D721Med (cell line): Measurements from ENCODE around the gene SMC4.

Experiments used
- DNase-seq: peaks from one replicate; pipeline ENCODE4 v3.0.0; 2011; ENCODE audit warnings: low spot score; ENCODE audit not compliant: insufficient read length
- FAIRE-seq: peaks from 2 replicates; lab custom pipeline; 2011; peaks lifted over from hg19 to GRCh38; lab: Jason Lieb, UNC
- TF ChIP-seq, protein P1 (sequence below): IDR thresholded peaks from 2 replicates; pipeline ENCODE4 v1.5.1; 2012; ENCODE audit warnings: mild to moderate bottlenecking, control low read depth; ENCODE audit not compliant: insufficient read depth; ENCODE audit errors: missing control alignments

Gene SMC4

GRCh38 chr3:160475884-160476283, 76.4 kb downstream of the SMC4 start:
- FAIRE-seq (no peak), DNase-seq (no peak)
- TF ChIP-seq, protein P1, sequence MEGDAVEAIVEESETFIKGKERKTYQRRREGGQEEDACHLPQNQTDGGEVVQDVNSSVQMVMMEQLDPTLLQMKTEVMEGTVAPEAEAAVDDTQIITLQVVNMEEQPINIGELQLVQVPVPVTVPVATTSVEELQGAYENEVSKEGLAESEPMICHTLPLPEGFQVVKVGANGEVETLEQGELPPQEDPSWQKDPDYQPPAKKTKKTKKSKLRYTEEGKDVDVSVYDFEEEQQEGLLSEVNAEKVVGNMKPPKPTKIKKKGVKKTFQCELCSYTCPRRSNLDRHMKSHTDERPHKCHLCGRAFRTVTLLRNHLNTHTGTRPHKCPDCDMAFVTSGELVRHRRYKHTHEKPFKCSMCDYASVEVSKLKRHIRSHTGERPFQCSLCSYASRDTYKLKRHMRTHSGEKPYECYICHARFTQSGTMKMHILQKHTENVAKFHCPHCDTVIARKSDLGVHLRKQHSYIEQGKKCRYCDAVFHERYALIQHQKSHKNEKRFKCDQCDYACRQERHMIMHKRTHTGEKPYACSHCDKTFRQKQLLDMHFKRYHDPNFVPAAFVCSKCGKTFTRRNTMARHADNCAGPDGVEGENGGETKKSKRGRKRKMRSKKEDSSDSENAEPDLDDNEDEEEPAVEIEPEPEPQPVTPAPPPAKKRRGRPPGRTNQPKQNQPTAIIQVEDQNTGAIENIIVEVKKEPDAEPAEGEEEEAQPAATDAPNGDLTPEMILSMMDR, result no peak

DNA sequence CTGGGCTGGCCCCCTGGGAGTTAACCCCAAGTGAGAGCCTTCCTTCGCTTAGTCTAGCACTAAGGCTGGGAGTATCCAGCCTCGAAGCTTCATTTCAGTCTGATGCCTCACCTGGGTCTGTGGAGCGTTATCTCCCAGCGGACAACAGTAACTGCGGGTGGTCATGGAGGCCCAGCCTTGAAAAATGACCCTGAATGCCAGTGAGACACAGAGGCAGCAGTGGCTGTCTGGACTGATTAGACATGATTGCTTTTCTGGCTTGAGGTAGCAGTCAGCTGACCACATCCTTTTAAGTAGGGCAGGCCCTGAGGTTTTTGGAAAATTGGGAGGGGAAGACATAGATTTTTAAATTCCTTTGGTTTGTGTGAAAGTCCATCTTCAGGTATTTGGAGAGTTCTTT, 78.3 kb downstream of the SMC4 start:
- DNase-seq (no peak), FAIRE-seq (no peak)
- TF ChIP-seq, protein P1, result no peak

DNA sequence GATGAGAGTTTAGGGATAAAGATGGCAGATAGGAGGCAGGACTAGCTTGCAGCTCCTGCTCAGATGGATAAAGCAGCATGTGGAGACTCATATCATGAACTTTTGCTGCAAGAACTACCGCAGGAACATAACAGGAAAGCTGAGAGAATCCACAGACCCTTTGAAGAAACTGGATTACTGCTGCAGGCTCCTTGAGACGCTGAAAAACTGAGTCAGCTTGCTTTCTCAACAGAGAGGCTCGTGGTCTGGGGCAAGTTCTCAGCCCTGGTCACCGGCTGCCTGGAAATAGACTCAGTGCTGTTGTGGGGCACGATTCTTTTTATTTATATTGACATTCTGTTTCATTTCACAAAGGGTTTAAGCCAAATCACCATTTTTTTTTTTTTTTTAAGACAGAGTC, 78.9 kb downstream of the SMC4 start:
- no peak for FAIRE-seq
- TF ChIP-seq, protein P1, result no peak
- DNase-seq, result no peak

DNA sequence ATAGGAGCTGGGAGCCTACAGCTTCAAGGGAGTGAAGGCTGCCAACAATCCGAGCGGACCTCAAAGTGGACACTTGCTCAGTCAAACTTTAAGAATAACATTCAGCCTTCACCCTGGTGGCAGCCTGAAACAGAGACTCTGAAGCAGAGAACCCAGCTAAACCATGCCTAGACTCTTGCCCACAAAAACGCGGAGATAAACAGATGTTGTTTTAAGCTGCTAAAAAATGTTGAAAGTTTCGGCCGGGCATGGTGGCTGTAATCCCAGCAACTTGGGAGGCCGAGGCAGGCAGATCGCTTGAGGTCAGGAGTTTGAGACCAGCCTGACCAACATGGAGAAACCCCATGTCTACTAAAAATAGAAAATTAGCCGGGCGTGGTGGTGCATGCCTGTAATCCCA, 79.9 kb downstream of the SMC4 start:
- FAIRE-seq (no peak), DNase-seq (no peak)
- TF ChIP-seq, protein P1, result no peak

- no peak for FAIRE-seq
- TF ChIP-seq, protein P1, result no peak
- DNase-seq, result no peak
Observed at GRCh38 chr3:160480931-160481330, 81.5 kb downstream of the SMC4 start.

GRCh38 chr3:160481856-160482255, 82.4 kb downstream of the SMC4 start:
- DNase-seq (no peak), FAIRE-seq (no peak)

GRCh38 chr3:160482796-160483195, 83.3 kb downstream of the SMC4 start:
- FAIRE-seq (no peak), DNase-seq (no peak)
- TF ChIP-seq, protein P1, result no peak

More at GRCh38 chr3:160481856-160482255, 82.4 kb downstream of the SMC4 start:
- TF ChIP-seq, protein P1, result no peak
